GM12878 (cell line): Measurements from ENCODE around the gene RAB44. TPM values are rescaled to one million over a fixed set of nuclear protein-coding genes. Genes with fewer than 3 reads are reported as not detected.

Source experiments
- ATAC-seq: fragments of 200-7000 bp; cut with Tn5 transposase; 3 replicates; pipeline ENCODE4 v1.9.1; 2020; ENCODE audit warnings: mild to moderate bottlenecking, moderate library complexity
- BruUV-seq: library from RNA; stranded (reverse); fragments of 400-500 nt; replicated peaks from 2 replicates; lab custom pipeline; 2021; lab: Mats Ljungman, UMichigan
- CTCF ChIA-PET: fragments of 300-600 bp; sonication (Branson Sonifier 250); formaldehyde crosslinking; extraction: SDS; loops from one replicate; lab custom pipeline; 2021; ENCODE audit warnings: inconsistent platforms; lab: Yijun Ruan, JAX
- POLR2A ChIA-PET: fragments of 350-600 bp; formaldehyde crosslinking; extraction: SDS; loops from one replicate; lab custom pipeline; 2021; ENCODE audit warnings: inconsistent platforms; lab: Charles Lee
- RAD21 ChIA-PET: fragments of 300-600 bp; sonication (Branson Sonifier 250); formaldehyde crosslinking; loops from one replicate; lab custom pipeline; 2023; ENCODE audit warnings: antibody characterized with exemption; ENCODE audit not compliant: unreplicated experiment; lab: Charles Lee
- SMC1A ChIA-PET: fragments of 300-600 bp; sonication (Branson Sonifier 250); formaldehyde crosslinking; loops from one replicate; lab custom pipeline; 2023; ENCODE audit not compliant: unreplicated experiment, uncharacterized antibody; lab: Charles Lee
- DNase-seq: peaks from one replicate; pipeline ENCODE4 v3.0.0-alpha.2; 2011; ENCODE audit warnings: low read depth, low spot score
- FAIRE-seq: peaks from 3 replicates; lab custom pipeline; 2011; peaks lifted over from hg19 to GRCh38; lab: Jason Lieb, UNC
- H2AFZ ChIP-seq: 2 replicates; pipeline ENCODE4 v1.6.0; 2011; ENCODE audit warnings: low read depth, low read length, control low read depth; ENCODE audit not compliant: control insufficient read depth
- H3K27ac ChIP-seq: 2 replicates; pipeline ENCODE4 v1.5.1; 2011; ENCODE audit warnings: control low read depth; ENCODE audit not compliant: control insufficient read depth, insufficient read depth
- H3K27me3 ChIP-seq, 2 experiments: replicated peaks in 1 of 2; 2 replicates each; pipeline versions ENCODE4 v1.6.0 to v1.6.1; 2011; ENCODE audit warnings: low read length in 1 of 2; ENCODE audit not compliant: control insufficient read depth in 2 of 2, insufficient read depth in 2 of 2
- H3K36me3 ChIP-seq, 2 experiments: 2 replicates each; pipeline ENCODE4 v1.5.1; 2011; ENCODE audit warnings: low read length in 1 of 2; ENCODE audit not compliant: control insufficient read depth in 2 of 2, insufficient read depth in 2 of 2
- H3K4me1 ChIP-seq: 2 replicates; pipeline ENCODE4 v1.6.1; 2011; ENCODE audit warnings: mild to moderate bottlenecking, low read length, moderate library complexity, mixed read lengths; ENCODE audit not compliant: control insufficient read depth, insufficient read depth
- H3K4me2 ChIP-seq: 2 replicates; pipeline ENCODE4 v1.6.0; 2011; ENCODE audit warnings: control low read depth; ENCODE audit not compliant: control insufficient read depth, insufficient read depth
- H3K4me3 ChIP-seq: fragments of 200-600 bp; sonication (generic); 2 replicates; pipeline ENCODE4 v1.5.1; 2016
- H3K79me2 ChIP-seq: 2 replicates; pipeline ENCODE4 v1.6.0; 2011; ENCODE audit warnings: low read length; ENCODE audit not compliant: control insufficient read depth, insufficient read depth
- H3K9ac ChIP-seq: 2 replicates; pipeline ENCODE4 v1.8.0; 2011; ENCODE audit warnings: low read length, control low read depth, mixed read lengths; ENCODE audit not compliant: control insufficient read depth, insufficient read depth
- H3K9me3 ChIP-seq: replicated peaks from 3 replicates; pipeline ENCODE4 v1.5.1; 2011; ENCODE audit warnings: mild to moderate bottlenecking, low read length; ENCODE audit not compliant: control insufficient read depth, insufficient read depth
- H4K20me1 ChIP-seq: 2 replicates; pipeline ENCODE4 v1.6.0; 2011; ENCODE audit not compliant: control insufficient read depth, insufficient read depth
- ASH2L ChIP-seq: fragments of 300-600, 200-600 bp; sonication (generic); IDR thresholded peaks from 2 replicates; pipeline ENCODE4 v1.6.1; 2017; ENCODE audit warnings: low read depth, mild to moderate bottlenecking, borderline replicate concordance
- CBFB ChIP-seq: IDR thresholded peaks from 2 replicates; pipeline ENCODE4 v1.6.1; 2016; ENCODE audit warnings: antibody characterized with exemption, low read depth
- CHD4 ChIP-seq: fragments of 200-600 bp; sonication (generic); IDR thresholded peaks from 2 replicates; pipeline ENCODE4 v1.6.1; 2016; ENCODE audit warnings: mild to moderate bottlenecking
- DPF2 ChIP-seq: fragments of 450-650 bp; IDR thresholded peaks from 2 replicates; pipeline ENCODE4 v1.6.1; 2017; ENCODE audit warnings: mild to moderate bottlenecking
- EGR1 ChIP-seq, 2 experiments: IDR thresholded peaks; 1 replicate in 1 of 2; 2 replicates in 1 of 2; pipeline ENCODE4 v1.6.1; 2011 to 2012; ENCODE audit warnings: low read depth in 2 of 2, low read length in 2 of 2, borderline replicate concordance in 1 of 2, mild to moderate bottlenecking in 1 of 2, moderate library complexity in 1 of 2
- FOS ChIP-seq: IDR thresholded peaks from 3 replicates; pipeline ENCODE4 v1.6.1; 2011; ENCODE audit warnings: borderline replicate concordance; ENCODE audit not compliant: insufficient read length; ENCODE audit errors: extremely low read depth
- IRF4 ChIP-seq: IDR thresholded peaks from 2 replicates; pipeline ENCODE4 v1.6.1; 2011; ENCODE audit warnings: low read depth, low read length
- JUND ChIP-seq: IDR thresholded peaks from 2 replicates; pipeline ENCODE4 v1.6.1; 2012; ENCODE audit warnings: low read depth, mild to moderate bottlenecking, low read length, improper control_type of control experiment, moderate library complexity
- MEF2A ChIP-seq: IDR thresholded peaks from 2 replicates; pipeline ENCODE4 v1.6.1; 2011; ENCODE audit warnings: low read depth, mild to moderate bottlenecking, low read length, moderate library complexity; ENCODE audit not compliant: insufficient read depth
- MTA2 ChIP-seq: fragments of 450-650 bp; IDR thresholded peaks from 2 replicates; pipeline ENCODE4 v1.6.1; 2016; ENCODE audit warnings: low read depth, mild to moderate bottlenecking, moderate library complexity
- NBN ChIP-seq: fragments of 450-650 bp; IDR thresholded peaks from 2 replicates; pipeline ENCODE4 v1.6.1; 2016
- NFYA ChIP-seq: IDR thresholded peaks from 2 replicates; pipeline ENCODE4 v1.6.1; 2011; ENCODE audit warnings: low read depth, mild to moderate bottlenecking, low read length, improper control_type of control experiment, borderline replicate concordance
- NR2C1 ChIP-seq: fragments of 450-650 bp; IDR thresholded peaks from 2 replicates; pipeline ENCODE4 v1.6.1; 2017; ENCODE audit warnings: antibody characterized with exemption, mild to moderate bottlenecking, moderate library complexity
- PML ChIP-seq: IDR thresholded peaks from 2 replicates; pipeline ENCODE4 v1.6.1; 2012; ENCODE audit warnings: low read length, inconsistent platforms
- STAT3 ChIP-seq: IDR thresholded peaks from 2 replicates; pipeline ENCODE4 v1.6.1; 2011; ENCODE audit warnings: low read depth, low read length, improper control_type of control experiment
- SUZ12 ChIP-seq: fragments of 200-600 bp; sonication (generic); IDR thresholded peaks from one replicate; pipeline ENCODE4 v1.6.1; 2018; ENCODE audit warnings: antibody characterized with exemption, mild to moderate bottlenecking; ENCODE audit not compliant: unreplicated experiment
- ZNF384 ChIP-seq: IDR thresholded peaks from 2 replicates; pipeline ENCODE4 v1.6.1; 2012; ENCODE audit warnings: low read depth, mild to moderate bottlenecking, low read length, improper control_type of control experiment, borderline replicate concordance
- WGBS: methylation state at CpG from one replicate; pipeline ENCODE4 v1.1.6; 2016; ENCODE audit warnings: low lambda C conversion rate; ENCODE audit not compliant: insufficient replicate concordance, insufficient coverage; ENCODE audit errors: missing lambda C conversion rate; 5-methylcytosine and 5-hydroxymethylcytosine counted together
- in situ Hi-C: fragments of 300-500 bp; cut with MboI; formaldehyde crosslinking; loops from 9 replicates; pipeline ENCODE4 v1.14.3; 2018; ENCODE audit warnings: mixed read lengths
- intact Hi-C: fragments of 100-400 bp; cut with micrococcal nuclease; formaldehyde crosslinking; loops from one replicate; pipeline ENCODE4 v1.14.2; 2022; ENCODE audit not compliant: unreplicated experiment
- polyA plus RNA-seq, 11 experiments: library from polyadenylated mRNA; depleted of rRNA in 4 of 11; unstranded in 6 of 11; stranded (reverse) in 5 of 11; fragments of >200 nt; fragmentation: Nextera tagmentation in 4 of 11; fragmentation: Illumina TruSeq in 1 of 11; extraction: Ambion mirVana in 4 of 11; extraction: Trizol in 1 of 11; gene quantifications; 1 replicate in 1 of 11; 2 replicates in 10 of 11; pipeline versions ENCODE4 v1.2.1 to v1.2.3, GENCODE V29; 2011 to 2016; ENCODE audit warnings: inconsistent platforms in 2 of 11, missing spikeins in 2 of 11, low read depth in 1 of 11
- total RNA-seq, 4 experiments: library from RNA; depleted of rRNA in 3 of 4; stranded (reverse); fragments of >200 nt in 3 of 4; fragmentation: Illumina TruSeq in 1 of 4; extraction: Trizol in 1 of 4; gene quantifications; 2 replicates each; pipeline versions ENCODE4 v1.2.1 to v1.2.3, GENCODE V29; 2013 to 2021

The RAB44 gene
- total and polyA plus RNA-seq, 10 of the 15 experiments (the other 5 are each of a cell fraction or from before 2014, with no cell fraction given) = 0.01 to 0.08 (median 0.05) TPM; not detected in 2

DNA sequence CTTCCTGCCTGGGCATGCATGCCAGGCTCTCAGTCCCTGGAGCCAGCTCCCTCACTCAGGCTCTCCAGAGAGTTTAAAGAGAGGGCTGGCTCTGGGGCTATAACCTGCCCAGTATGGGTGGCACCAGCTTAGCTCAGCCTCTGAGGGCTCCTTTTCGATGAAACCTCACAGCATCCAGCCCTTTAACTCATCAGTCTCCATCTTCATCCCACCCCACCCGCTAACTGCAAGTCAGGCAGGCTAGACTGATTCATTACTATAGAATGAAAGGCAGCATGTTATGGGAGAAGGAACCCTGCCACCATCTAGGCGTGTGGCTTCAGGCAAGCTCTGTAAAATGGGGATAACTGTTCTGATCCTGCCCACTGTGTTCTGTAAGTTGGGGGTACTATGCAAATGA, 53.5 kb downstream of the RAB44 start:
- Histone ChIP-seq H3K9me3 (no peaks in the 10 kb centered on the region; the same call in 1 of the 3 replicates), H3K36me3 (peaks cover 0 to 2% of the 10 kb centered on the region in 2 experiments; a peak in 2 of 4 replicates), H3K4me2 (no peak overlapping the region), H3K27ac (no peak overlapping the region), H3K27me3 (no peaks in the 10 kb centered on the region), H3K79me2 (peaks cover 15% of the 10 kb centered on the region), H4K20me1 (no peaks in the 10 kb centered on the region), H3K9ac (no peak overlapping the region), H3K4me3 (no peak overlapping the region), H3K4me1 (peaks cover 42% of the 10 kb centered on the region), H2AFZ (no peak overlapping the region)
- in situ Hi-C loops (loop anchor here (5.0 kb wide), 1 partner anchor 129 kb away; no protein-coding TSS in a partner anchor), intact Hi-C loops (no loop called here)
- ChIA-PET CTCF (interaction anchor here (1.3 to 1.5 kb wide), 2 partner anchors 26 to 127 kb away, joined by 3 to 4 read pairs; no protein-coding TSS in a partner anchor), POLR2A (interaction anchor here (6.1 kb wide), 1 partner anchor 70 kb away, joined by 57 read pairs; the partner anchor contains the start of gene CDKN1A), RAD21 (interaction anchor here (1.2 to 1.9 kb wide), 2 partner anchors 16 to 136 kb away, joined by 3 to 5 read pairs; no protein-coding TSS in a partner anchor), SMC1A (interaction anchor here (1.0 to 2.2 kb wide), 3 partner anchors 31 to 154 kb away, joined by 3 to 5 read pairs (median 3); no protein-coding TSS in a partner anchor)
- FAIRE-seq = no peak
- no peak for DNase-seq
- no TSS peak for BruUV-seq
- 98% methylated on average over 3 of the region's 3 CpGs for WGBS
- no peak for TF ChIP-seq NR2C1
- TF ChIP-seq CHD4 = no peak
- TF ChIP-seq JUND = no peak
- no peak for TF ChIP-seq NBN
- TF ChIP-seq MEF2A = no peak
- TF ChIP-seq ASH2L = no peak
- no peak for TF ChIP-seq STAT3
- no peak for TF ChIP-seq PML
- TF ChIP-seq SUZ12 = no peak
- TF ChIP-seq FOS = no peak
- no peak for TF ChIP-seq ZNF384
- no peak for TF ChIP-seq DPF2
- TF ChIP-seq CBFB = no peak
- TF ChIP-seq EGR1 (IDR thresholded peaks at IDR 0.05; ENCODE audit: borderline replicate concordance in 1 of 2, low read depth in 2 of 2, low read length in 2 of 2) = no peak
- TF ChIP-seq MTA2 = no peak
- no peak for TF ChIP-seq NFYA
- TF ChIP-seq IRF4 = no peak
- no peak for ATAC-seq
